Mucosa of gallbladder (tissue), 1 donor: Measurements from ENCODE around the gene PEX26. TPM values are rescaled to one million over a fixed set of nuclear protein-coding genes. Genes with fewer than 3 reads are reported as not detected.

Source experiments
- total RNA-seq: library from RNA; stranded (reverse); gene quantifications from one replicate; pipeline ENCODE4 v1.2.1, GENCODE V29; 2021
- donor health status: DM: no; HTN: no; CAD: no.

The PEX26 gene
- total RNA-seq, 1 donor from 2014 or later: 51.5 TPM

Other genes with a start within 250 kb of the PEX26 start
- 61.4 TPM for gene MICAL3, start 53.4 kb upstream of the PEX26 start, total RNA-seq
- 2.1 TPM for gene TUBA8, start 32.8 kb downstream of the PEX26 start, total RNA-seq
- 4.3 TPM for gene USP18, start 72.2 kb downstream of the PEX26 start, total RNA-seq